ENCODE results near the gene PPP1CC.

Gene PPP1CC

GRCh38 chr12:110686294-110686903 lies 56.3 kb downstream of the PPP1CC start:
- no peak for ATAC-seq

- no peak for ATAC-seq
Measured at GRCh38 chr12:110684312-110684836, 58.3 kb downstream of the PPP1CC start.

- ATAC-seq, result no peak
Measured at GRCh38 chr12:110683888-110684287, 58.8 kb downstream of the PPP1CC start.

GRCh38 chr12:110680032-110680431 lies 62.7 kb downstream of the PPP1CC start:
- no peak for ATAC-seq

GRCh38 chr12:110679201-110679600 lies 63.5 kb downstream of the PPP1CC start:
- no peak for ATAC-seq

GRCh38 chr12:110677982-110678381 lies 64.7 kb downstream of the PPP1CC start:
- no peak for ATAC-seq

GRCh38 chr12:110677206-110677911 lies 65.3 kb downstream of the PPP1CC start:
- no peak for ATAC-seq

- no peak for ATAC-seq
Measured at GRCh38 chr12:110676171-110676570, 66.5 kb downstream of the PPP1CC start.

- peak; percentile 60 to 79 for ATAC-seq
Measured at GRCh38 chr12:110670161-110670701, 72.5 kb downstream of the PPP1CC start.
